GM21619 (cell line): ENCODE results near the gene LPP.

Experiments
- ATAC-seq: cut with Tn5 transposase; IDR thresholded peaks from one replicate; pipeline ENCODE4 v1.9.1; 2021; ENCODE audit not compliant: unreplicated experiment

The LPP gene

DNA sequence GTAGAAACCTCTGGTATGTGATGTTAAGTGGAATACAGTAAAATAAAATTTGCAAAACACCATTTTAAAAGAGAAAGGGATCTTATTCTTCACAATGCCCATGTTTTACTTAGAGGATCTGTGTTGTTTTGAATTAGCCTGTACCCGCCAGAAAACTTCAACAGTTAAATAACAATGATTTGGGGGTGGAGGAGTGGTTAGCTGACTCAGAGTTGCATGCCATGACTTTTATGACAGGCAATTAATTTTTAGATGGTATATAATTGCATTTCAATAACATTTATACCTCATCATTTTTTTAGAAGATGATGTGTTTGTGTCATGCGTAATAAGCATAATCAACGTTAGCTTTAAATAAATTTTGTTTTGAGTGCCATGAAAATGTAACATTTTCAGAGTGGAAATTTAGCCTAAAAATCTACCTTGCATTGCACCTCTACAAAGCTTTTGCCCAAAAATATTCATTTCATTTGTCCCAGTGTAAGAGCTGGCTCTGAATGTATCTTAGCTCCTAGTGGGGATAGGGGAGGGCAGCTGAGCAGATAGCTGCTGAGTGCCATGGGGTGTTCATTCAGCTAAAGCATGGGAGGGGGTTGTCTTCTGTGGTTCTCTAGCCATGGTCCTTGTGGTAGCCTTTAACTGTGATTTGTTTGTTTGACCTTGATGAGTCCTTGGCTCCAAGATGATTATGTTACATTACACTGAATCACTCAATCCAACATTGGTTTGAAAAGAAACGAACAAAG is 379.8 kb downstream of the LPP start:
- ATAC-seq, result no peak

DNA sequence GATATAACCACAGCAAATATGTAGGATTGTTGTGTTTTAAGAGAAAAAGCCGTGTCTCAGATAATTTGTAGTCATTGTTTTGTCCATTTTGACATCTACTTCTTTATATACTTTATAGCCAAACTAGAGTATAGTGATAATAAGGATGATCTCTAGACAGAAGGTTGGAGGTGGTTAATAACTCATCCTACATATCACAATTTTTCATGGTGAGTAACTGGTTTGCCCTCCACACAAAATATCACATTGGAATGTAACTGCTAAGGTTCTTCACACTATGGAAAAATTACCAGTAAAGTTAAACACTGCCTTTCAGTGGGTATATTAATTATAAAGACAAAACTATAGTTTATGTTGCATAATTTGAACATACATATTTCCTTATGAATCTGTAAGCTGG is 380.7 kb downstream of the LPP start:
- no peak for ATAC-seq

DNA sequence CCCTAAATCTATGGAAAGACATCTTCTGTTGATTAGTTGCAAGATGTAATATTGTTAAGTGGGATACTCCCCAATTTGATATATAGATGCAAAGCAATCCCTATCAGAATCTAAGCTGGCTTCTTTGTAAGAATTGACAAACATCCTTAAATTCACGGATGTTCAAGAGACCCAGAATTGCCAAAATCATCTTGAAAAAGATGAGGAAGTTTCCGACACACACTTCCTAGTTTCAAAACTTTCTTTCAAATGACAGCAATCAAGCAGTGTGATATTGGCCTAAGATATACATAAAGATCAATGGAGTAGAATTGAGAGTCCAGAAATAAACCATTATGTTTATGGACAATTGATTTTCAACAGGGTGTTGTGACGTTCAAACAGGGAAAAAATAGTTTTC is 383.6 kb downstream of the LPP start:
- ATAC-seq, result no peak

GRCh38 chr3:188539037-188539436 is 385.1 kb downstream of the LPP start:
- ATAC-seq, result no peak

- ATAC-seq, result no peak
Measured at GRCh38 chr3:188539631-188540194, 385.8 kb downstream of the LPP start.

DNA sequence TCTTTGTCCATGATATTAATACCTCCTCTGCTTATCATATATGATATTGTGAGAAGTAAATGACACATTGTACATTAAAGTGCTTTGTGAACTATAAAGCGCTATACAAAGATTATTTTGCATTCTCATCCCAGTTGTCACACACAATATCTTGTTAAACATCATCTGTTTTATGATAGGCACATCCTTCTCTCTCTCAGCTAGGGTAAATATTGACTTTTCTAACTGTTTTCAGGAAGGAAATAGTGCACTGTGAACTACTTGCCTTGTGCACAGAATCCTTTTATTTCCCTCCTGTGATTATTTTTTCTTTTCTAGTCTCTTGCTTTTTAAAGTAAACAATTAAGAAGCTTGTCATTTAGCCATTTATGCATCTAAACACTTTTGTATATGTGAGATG is 388.2 kb downstream of the LPP start:
- no peak for ATAC-seq

GRCh38 chr3:188544012-188544411 is 390.1 kb downstream of the LPP start:
- no peak for ATAC-seq

DNA sequence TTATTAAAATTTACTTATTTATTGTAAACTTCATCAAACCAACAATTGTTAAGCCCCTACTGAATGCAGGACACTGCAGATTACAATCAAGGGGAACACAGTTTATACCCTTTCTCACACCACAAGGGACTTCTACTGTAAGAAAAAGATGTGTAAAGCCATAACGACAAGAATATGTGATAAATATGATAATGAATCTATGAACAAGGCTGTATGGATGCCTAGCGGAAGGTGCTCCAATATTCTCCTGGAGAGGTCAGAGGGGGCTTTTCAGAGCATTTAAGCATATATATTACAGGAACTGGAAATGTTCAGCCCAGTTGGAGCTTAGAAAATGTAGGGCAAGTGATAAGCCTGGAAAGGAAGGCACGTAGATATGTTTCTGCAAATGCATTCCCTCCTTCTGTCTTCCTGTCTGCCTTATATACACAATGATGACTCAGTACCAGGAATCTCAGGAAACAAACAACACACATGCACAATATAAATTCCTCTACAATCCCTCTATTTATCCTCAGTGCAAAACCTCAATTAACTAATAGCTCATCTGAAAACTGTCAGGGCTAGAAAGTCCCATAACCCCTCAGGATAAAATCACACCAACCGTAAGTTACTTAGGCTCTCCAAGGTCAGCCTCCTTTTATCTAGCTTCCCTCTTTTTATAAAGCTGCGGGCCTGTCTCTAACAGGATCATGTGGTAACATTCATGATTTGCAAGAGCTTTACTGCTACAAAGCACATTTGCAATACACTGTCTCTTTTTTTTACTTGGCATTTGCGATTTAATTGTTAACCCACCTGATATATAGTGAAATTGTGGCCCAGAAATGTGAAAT is 393.1 kb downstream of the LPP start:
- ATAC-seq, result no peak

- no peak for ATAC-seq
Measured at GRCh38 chr3:188553569-188553968, 399.6 kb downstream of the LPP start.

DNA sequence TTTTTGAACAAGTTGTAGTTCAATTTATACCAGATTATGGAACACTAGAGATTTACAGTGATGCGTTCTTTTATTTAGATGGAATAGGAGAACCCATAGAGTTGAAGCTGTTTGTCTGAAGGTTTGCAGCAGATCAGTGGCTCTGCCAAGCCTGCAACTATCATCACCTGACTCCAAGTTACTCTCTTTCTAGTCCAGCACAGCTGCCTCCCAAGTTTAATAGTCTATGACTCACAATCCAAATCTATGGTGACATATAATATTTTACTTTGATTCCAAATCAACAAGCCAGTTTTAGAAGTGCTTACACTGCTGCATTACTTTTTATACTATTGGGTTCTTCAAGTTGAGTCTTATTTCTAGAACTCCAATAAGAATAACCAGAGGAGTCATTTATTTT is 400.4 kb downstream of the LPP start:
- no peak for ATAC-seq

DNA sequence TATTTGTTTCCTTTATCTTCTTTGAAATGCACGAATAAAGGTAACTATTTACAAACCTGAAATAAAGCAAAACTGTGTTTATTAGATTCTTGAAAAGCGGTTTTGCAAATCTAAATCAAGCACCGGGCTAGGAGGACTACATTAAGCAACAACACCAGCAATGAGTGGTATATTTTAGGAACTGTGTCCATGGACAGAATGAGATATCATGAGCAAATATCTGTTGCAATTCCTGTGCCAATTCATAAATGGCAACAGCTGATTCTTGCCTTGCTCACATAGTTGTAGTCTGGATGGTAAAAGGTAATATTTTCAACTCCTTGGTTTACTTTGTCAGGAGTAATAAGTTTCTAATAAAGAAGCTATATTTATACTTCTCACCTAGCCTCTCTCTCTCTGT is 403.3 kb downstream of the LPP start:
- ATAC-seq, result no peak

DNA sequence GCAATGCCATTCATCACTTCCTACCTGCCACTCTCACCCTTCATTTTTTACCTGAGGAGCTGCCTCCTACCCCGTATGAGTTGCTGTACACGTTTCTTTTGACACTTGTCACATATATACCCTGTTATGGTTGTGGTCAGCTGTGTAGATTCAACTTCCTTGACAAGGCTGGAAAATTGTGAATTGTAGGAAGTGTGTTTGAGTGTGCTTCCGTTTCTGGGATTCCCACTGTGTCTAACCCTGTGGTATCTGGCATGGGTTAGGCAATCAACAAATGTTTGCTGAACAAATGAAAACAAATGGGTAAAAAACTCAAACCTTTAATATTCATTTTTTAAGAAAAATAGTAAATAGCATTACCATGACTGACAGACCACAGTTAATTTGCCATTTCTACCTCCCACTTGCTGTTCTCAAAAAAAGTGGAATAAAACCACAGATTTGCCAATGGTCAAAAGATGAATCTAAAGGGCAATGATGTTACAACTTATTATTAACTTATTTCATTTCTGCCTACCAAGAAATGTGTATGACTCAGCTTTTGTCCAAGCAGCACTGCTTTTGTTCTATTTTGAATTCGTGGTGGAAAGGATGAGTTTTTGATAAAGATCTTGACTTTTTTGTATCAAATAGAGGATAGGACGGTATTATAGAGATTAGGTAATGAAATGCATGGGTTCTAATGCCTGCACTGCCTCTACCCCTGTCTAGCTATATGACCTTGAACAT is 404.6 kb downstream of the LPP start:
- no peak for ATAC-seq

- ATAC-seq, result no peak
Measured at GRCh38 chr3:188559072-188559429, 405.1 kb downstream of the LPP start.

DNA sequence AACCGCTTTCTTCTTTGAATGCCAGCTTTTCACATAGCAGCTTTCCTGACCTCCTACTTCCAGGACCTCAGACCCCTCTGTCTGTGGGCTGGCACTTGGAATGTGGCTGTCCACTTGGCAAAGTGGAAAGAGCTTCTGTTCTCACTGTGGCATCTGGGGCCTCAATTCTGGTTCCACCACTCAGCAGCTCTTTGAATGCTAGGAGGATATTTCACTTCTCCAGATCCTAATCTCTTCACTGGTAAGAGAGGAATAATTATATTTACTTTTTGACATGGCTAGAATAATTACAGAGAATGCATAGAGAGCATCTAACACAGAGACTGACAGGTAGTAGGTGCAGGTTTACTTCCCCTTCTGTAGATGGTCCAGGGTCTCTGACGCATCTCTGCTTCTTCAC is 405.9 kb downstream of the LPP start:
- no peak for ATAC-seq

- ATAC-seq, result no peak
Measured at GRCh38 chr3:188562144-188562543, 408.2 kb downstream of the LPP start.

DNA sequence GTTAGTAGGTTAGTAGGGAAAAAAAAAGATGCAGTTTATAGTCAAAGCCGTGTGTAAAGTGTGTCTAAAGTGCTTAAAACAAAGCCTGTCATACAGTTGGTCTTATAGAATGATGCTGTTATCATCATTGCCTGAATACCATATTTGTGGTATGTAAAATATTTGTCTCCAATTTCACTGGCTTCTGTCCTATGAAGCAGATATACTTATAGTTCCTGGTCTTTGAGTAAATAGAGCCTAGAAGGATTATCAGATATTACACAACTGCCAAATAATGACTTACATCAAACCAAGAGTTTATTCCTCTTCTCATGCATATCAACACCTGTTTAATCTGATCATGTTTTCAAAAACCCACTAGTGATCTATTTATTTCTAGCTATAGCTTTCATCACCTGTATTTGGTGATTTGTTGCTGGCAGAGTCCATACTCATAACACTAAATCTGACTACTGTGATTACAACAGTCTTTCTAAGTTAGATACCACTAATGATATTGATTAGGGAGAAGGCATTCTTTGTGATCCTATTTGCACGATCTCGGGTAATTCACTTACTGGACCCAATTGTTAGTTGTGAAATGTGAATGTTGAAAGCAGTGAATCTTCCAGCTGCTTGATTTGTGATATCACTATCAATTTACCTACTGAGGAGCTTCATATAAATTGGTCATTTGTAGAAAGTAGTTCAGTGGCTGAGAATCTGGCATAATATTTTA is 413.7 kb downstream of the LPP start:
- no peak for ATAC-seq

DNA sequence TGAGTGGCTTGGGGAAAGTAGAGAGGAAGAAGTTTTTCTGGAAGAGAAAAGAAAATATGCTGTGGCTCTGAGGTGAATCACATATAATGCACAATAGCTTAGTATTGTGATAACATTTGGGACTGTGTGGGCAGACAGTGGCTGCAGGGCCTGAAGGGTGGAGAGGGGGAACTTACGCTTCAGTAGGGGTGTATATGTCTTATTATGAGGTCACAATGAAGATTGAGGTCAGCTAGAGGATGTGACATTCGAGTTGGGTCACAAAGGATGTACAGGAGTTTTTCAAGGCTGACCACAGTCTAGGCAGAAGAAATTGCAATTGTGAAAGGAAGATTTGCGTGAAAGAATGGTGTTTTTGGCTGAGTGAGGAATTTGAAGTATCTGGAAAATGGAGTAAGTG is 414.8 kb downstream of the LPP start:
- no peak for ATAC-seq

DNA sequence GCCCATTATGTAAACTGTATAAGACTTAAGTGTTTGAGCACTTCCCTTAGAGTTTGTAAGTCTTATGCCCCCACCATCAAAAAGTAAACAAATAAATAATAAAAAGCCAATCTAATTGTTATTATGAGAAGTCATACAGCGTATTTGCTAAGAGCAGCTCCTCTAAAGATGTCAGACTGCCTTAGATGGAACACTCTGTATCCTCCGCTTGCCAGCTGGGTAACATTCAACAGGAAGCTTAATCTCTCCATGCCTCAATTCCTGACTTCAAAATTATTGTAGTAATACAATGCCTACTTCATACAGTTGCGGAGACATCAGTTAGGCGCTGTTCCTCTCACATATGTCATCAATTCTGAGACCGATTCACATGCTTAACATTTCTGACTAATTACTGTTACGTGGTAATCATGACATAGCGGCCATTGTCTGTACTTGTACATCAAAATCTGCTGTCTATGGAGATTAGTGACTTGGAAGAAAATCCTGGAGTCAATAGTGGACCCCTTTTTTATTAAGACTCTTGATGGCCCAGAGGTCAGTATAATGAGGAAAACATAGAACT is 417.7 kb downstream of the LPP start:
- no peak for ATAC-seq

GRCh38 chr3:188573291-188573940 is 419.5 kb downstream of the LPP start:
- ATAC-seq, result no peak

DNA sequence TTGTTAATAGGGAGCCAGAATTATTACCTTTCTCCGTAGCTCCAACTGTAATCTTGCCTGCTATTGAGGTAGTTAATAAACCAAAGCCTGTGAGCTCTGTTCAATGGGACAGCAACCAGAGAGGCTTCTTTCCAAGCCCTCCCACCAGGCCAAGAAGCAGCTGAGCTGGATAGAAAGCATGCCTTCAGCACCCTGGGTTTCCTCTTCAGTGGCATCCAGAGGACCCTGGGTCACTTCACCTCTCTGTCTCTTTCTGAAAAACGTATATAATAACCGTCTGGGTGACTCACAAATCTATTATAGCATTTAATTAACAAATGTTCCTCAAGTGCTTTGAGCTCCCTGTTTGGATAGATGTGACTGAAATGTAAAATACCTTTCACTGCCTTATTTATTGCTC is 420.0 kb downstream of the LPP start:
- ATAC-seq, result no peak
